Activated naive CD8-positive, alpha-beta T cell treated with anti-CD3 and anti-CD28 coated beads, Interleukin-2, amount 10 ng/mL, durations not matched to agents 7 days and 5 days (primary cell): Measurements from ENCODE around the gene IL1RAP. TPM values are rescaled to one million over a fixed set of nuclear protein-coding genes. Genes with fewer than 3 reads are reported as not detected.

Experiments used
- ATAC-seq: fragments of 150-1000 bp; cut with Tn5 transposase; one replicate; pipeline ENCODE4 v1.10.0; 2021; ENCODE audit warnings: low read depth, moderate library complexity
- POLR2A ChIA-PET: fragments of 350-600 bp; sonication (Branson Sonifier 250); formaldehyde crosslinking; loops from one replicate; lab custom pipeline; 2021; ENCODE audit warnings: antibody characterized with exemption; lab: Charles Lee
- DNase-seq: peaks from one replicate; pipeline ENCODE4 v3.0.0; 2021
- H3K27ac Mint-ChIP-seq: one replicate; pipeline ENCODE4 v1.8.0; 2022; ENCODE audit warnings: mild to moderate bottlenecking, mixed read lengths
- H3K27me3 Mint-ChIP-seq: one replicate; pipeline ENCODE4 v1.8.0; 2022; ENCODE audit warnings: mild to moderate bottlenecking, moderate library complexity, mixed read lengths
- H3K36me3 Mint-ChIP-seq: one replicate; pipeline ENCODE4 v1.8.0; 2021; ENCODE audit warnings: mild to moderate bottlenecking, mixed read lengths
- H3K4me1 Mint-ChIP-seq: one replicate; pipeline ENCODE4 v1.8.0; 2021; ENCODE audit warnings: mixed read lengths
- H3K4me3 Mint-ChIP-seq: one replicate; pipeline ENCODE4 v1.8.0; 2022; ENCODE audit warnings: mild to moderate bottlenecking, moderate library complexity, mixed read lengths
- H3K9me3 Mint-ChIP-seq: one replicate; pipeline ENCODE4 v1.8.0; 2021; ENCODE audit warnings: mixed read lengths
- total RNA-seq, 2 experiments: library from RNA; stranded (reverse); gene quantifications; one replicate each; pipeline ENCODE4 v1.2.3, GENCODE V29; 2021

Gene IL1RAP
- total RNA-seq, 2 experiments from 2014 or later, result 10.5 to 10.7 TPM

DNA sequence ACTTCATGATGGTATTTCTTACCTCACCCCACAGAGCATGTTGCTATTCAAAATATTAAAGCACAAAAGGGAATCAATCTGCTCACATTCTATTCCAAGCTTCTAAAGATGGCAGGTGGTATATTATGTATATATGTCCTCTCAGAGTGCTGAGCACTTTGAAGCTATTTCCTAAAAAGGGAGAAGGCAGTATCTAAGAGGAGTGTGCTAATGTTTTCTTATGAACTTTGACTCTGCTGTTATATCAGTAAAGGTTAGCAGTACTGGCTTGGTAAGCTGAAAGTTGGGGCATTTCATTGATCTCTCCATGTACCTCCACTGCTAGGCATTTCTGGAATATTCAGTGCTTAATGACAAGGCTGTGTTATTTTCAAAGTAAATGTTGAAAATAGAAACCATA lies 43.4 kb downstream of the IL1RAP start:
- no peak for DNase-seq
- Mint-ChIP-seq H3K27ac (no peak overlapping the region), H3K27me3 (no peaks in the 10 kb centered on the region), H3K4me1 (peaks cover 5% of the 10 kb centered on the region), H3K36me3 (peaks cover 52% of the 10 kb centered on the region), H3K9me3 (peaks cover 11% of the 10 kb centered on the region), H3K4me3 (no peak overlapping the region)
- POLR2A ChIA-PET, result no interaction called here
- ATAC-seq, result no peak

DNA sequence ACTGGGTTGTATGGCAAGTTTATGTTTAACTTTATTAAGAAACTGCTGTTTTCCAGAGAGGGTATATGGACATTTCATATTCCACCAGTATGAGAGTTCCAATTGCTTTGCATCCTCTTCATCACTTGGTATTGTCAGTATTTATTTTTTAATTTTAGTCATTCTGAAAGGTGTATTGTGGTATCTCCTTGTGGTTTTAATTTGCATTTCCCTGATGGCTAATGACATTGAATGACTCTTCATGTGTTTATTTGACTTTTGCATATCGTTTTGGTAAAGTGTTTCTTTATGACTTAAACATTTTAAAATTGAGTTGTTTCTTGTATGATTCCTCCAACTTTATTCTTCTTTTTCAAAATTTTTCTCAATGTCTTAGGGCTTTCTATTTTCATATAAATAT lies 44.4 kb downstream of the IL1RAP start:
- no peak overlapping the region for H3K27ac Mint-ChIP-seq
- H3K36me3 Mint-ChIP-seq, result peaks cover 44% of the 10 kb centered on the region
- no peak for ATAC-seq
- POLR2A ChIA-PET, result no interaction called here
- no peaks in the 10 kb centered on the region for H3K27me3 Mint-ChIP-seq
- H3K4me3 Mint-ChIP-seq, result no peak overlapping the region
- no peak for DNase-seq
- peaks cover 9% of the 10 kb centered on the region for H3K4me1 Mint-ChIP-seq
- H3K9me3 Mint-ChIP-seq, result peaks cover 9% of the 10 kb centered on the region

DNA sequence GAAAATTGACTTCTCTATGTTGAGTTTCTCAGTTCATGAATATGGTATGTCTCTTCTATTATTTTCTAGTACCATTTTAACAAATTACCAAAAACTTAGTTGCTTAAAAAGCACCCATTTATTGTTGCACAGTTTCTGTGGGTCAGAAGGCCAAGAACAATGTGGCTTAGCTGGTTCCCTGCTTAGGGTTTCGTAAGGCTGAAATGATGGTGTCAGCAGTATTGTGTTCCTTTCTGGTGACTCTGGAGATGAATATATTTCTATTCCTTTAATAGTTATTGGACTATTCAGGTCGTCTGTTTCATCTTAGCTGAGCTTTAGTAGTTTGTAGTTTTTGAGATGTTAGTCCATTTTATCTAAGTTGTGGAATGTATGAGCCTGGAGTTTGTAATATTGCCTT lies 44.9 kb downstream of the IL1RAP start:
- H3K4me1 Mint-ChIP-seq, result peaks cover 10% of the 10 kb centered on the region
- peaks cover 9% of the 10 kb centered on the region for H3K9me3 Mint-ChIP-seq
- H3K36me3 Mint-ChIP-seq, result peaks cover 43% of the 10 kb centered on the region
- no peak overlapping the region for H3K27ac Mint-ChIP-seq
- DNase-seq (no peak), ATAC-seq (no peak)
- H3K27me3 Mint-ChIP-seq, result no peaks in the 10 kb centered on the region
- POLR2A ChIA-PET, result no interaction called here
- no peak overlapping the region for H3K4me3 Mint-ChIP-seq

- POLR2A ChIA-PET, result no interaction called here
- Mint-ChIP-seq H3K36me3 (peaks cover 43% of the 10 kb centered on the region), H3K4me3 (no peak overlapping the region), H3K9me3 (peaks cover 9% of the 10 kb centered on the region), H3K4me1 (peaks cover 10% of the 10 kb centered on the region), H3K27ac (no peak overlapping the region), H3K27me3 (no peaks in the 10 kb centered on the region)
- DNase-seq, result no peak
- ATAC-seq, result no peak
Observed at GRCh38 chr3:190560013-190560895, 46.4 kb downstream of the IL1RAP start.

DNA sequence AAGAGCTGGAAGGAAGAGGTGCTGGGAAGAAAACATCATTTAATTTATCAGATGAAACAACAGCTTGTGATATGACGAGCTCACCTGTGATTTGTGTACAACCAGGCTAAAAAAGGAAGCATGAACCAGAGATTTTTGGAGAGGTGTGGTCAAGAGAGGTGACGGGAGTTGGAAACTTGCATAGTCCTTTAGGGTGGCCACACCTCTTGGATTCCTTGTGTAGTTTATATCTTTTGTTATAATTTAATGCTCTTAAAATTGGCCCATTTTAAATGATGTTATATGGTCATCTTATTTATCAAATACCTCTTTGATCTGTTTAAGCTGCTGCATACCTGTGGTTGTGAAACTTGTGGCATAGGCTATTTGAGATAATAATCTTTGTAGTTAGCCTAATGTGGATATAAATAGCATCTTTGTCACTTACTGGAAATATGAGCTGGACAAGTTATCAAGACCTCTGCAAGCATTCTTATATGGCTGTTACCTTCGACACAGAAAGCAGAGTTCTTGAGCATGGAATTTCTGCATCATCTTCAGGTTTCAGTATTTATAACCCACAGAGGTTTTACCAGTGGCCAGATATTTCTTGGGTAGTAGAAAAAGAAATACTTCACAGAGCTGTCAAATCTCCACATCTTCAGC lies 49.1 kb downstream of the IL1RAP start:
- no peak for ATAC-seq
- H3K36me3 Mint-ChIP-seq, result peaks cover 41% of the 10 kb centered on the region
- H3K4me1 Mint-ChIP-seq, result peaks cover 23% of the 10 kb centered on the region
- no peaks in the 10 kb centered on the region for H3K27me3 Mint-ChIP-seq
- no peak overlapping the region for H3K27ac Mint-ChIP-seq
- DNase-seq, result no peak
- POLR2A ChIA-PET, result no interaction called here
- H3K9me3 Mint-ChIP-seq, result peaks cover 5% of the 10 kb centered on the region
- no peak overlapping the region for H3K4me3 Mint-ChIP-seq

GRCh38 chr3:190564175-190564574 lies 50.3 kb downstream of the IL1RAP start:
- ATAC-seq, result no peak
- DNase-seq, result no peak
- Mint-ChIP-seq H3K36me3 (peaks cover 34% of the 10 kb centered on the region), H3K27me3 (no peaks in the 10 kb centered on the region), H3K4me3 (no peak overlapping the region), H3K27ac (no peak overlapping the region), H3K4me1 (peaks cover 22% of the 10 kb centered on the region), H3K9me3 (peaks cover 5% of the 10 kb centered on the region)
- POLR2A ChIA-PET, result no interaction called here

DNA sequence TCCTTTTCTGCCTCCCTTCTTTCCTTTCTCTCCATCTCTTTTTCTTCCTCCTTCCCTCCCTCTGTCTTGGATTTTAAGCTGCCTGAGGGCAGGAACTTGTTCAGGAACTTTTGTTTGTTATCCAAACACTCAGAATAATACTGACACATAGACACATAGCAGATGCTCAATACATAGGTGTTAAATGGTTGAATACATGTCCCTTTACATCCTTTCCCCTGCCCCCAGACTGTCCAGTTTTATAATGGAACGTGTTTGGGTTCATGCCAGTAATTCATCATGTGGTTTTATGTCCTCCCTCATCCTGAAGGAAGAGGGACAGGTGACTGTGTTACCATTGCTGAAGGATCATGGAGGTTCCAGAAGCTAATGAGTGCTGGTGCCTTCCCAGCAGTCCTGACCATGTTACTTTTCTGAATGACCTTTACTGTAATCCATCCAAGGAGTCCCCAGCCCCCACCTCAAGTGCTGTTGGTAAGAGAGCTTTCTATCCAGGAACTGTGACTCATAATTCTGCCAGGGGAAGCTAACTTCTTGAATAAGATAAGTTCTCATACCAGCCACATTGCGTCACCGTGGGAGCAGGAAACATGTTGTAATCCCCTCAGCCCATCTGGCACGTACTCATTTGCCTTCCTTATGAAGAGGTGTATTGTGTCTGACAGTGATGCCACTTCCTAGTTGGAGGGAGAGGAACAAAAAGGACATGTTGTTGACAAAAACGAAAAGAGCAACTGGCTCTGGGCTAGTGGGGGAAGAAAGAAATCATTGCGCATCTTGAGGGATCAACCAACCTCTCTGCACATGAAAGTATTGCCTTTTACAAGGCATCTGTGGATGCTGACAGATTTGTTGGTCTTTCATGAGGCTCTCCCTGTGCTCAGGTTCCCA lies 52.4 kb downstream of the IL1RAP start:
- ATAC-seq (peak; percentile 86), DNase-seq (no peak)
- Mint-ChIP-seq H3K4me3 (peak overlapping the region; percentile 39), H3K27me3 (no peaks in the 10 kb centered on the region), H3K36me3 (peaks cover 19% of the 10 kb centered on the region), H3K4me1 (peaks cover 22% of the 10 kb centered on the region), H3K9me3 (no peaks in the 10 kb centered on the region), H3K27ac (peak overlapping the region; percentile 85)
- POLR2A ChIA-PET, result interaction anchor here (1.1 kb wide), 1 partner anchor 9 kb away, joined by 3 read pairs; no protein-coding TSS in a partner anchor

GRCh38 chr3:190568036-190568435 lies 54.2 kb downstream of the IL1RAP start:
- Mint-ChIP-seq H3K9me3 (peaks cover 2% of the 10 kb centered on the region), H3K27ac (no peak overlapping the region), H3K4me3 (no peak overlapping the region), H3K4me1 (peaks cover 15% of the 10 kb centered on the region), H3K27me3 (peaks cover 2% of the 10 kb centered on the region), H3K36me3 (peaks cover 19% of the 10 kb centered on the region)
- ATAC-seq (no peak), DNase-seq (no peak)
- POLR2A ChIA-PET, result no interaction called here

DNA sequence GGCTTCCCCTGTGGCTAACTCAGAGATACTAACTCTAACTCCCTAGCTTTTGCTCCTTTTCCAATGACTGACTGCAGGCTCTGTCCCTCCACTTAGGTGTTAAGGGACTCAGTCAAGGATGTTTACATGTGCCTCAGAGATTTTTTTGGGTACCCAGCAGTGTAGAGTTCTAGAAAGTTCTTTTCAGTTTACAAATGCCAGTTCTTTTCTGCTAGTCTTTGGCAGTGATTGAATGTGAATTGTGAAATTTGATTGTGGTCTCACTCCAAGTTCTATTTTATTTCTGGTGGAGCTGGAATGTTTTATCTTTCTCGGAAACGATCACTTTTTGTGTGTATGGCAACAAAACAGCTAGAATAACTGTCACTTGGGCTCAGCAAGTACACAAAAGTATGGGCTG lies 60.6 kb downstream of the IL1RAP start:
- Mint-ChIP-seq H3K4me1 (peaks cover 9% of the 10 kb centered on the region), H3K4me3 (no peak overlapping the region), H3K9me3 (peaks cover 8% of the 10 kb centered on the region), H3K36me3 (peaks cover 30% of the 10 kb centered on the region), H3K27ac (no peak overlapping the region), H3K27me3 (peaks cover 2% of the 10 kb centered on the region)
- ATAC-seq (no peak), DNase-seq (no peak)
- POLR2A ChIA-PET, result interaction anchor here (1.0 to 1.2 kb wide), 2 partner anchors 8 to 12 kb away, joined by 3 read pairs; no protein-coding TSS in a partner anchor

DNA sequence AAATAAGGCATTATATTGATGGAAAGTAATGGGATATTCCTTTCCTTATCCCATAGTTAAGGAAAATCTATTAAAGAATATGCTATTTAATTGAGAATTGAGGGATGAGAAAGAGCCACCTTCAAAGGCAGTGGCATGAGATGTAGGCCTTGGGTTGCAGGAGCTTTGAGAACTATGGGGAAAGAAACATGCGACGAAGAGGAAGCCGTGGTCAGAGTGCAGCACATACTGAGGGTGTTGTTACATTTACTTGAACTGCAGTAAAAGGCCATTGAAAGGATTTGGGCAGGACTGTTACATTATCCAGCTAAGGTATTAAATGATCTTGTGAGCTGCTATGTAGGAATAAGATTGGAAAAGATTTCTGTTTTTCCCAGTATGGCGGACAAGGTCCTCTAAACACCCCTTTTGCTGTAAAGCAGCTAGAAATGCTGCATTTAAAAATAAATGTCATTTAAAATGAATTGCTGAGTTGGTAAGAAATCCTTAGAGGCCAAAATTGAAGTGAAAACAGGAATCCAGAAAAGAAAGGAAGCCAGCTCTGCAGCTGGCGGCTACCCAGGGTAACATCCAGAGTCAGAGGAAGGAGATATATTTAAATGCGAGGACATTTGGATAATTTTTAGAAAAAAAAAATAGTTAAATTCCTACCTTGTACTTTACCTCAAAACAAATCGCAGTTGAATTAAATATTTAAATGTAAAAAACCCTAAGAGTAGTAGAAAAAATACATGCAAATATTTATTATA lies 61.7 kb downstream of the IL1RAP start:
- POLR2A ChIA-PET, result interaction anchor here (1.0 to 1.2 kb wide), 2 partner anchors 9 to 11 kb away, joined by 3 read pairs; no protein-coding TSS in a partner anchor
- Mint-ChIP-seq H3K9me3 (peaks cover 10% of the 10 kb centered on the region), H3K4me1 (peaks cover 13% of the 10 kb centered on the region), H3K4me3 (no peak overlapping the region), H3K36me3 (peaks cover 35% of the 10 kb centered on the region), H3K27ac (peak overlapping the region; percentile 44), H3K27me3 (peaks cover 2% of the 10 kb centered on the region)
- ATAC-seq (peak; percentile 86), DNase-seq (no peak)

- peaks cover 8% of the 10 kb centered on the region for H3K9me3 Mint-ChIP-seq
- peaks cover under 1% of the 10 kb centered on the region for H3K27me3 Mint-ChIP-seq
- H3K4me3 Mint-ChIP-seq, result no peak overlapping the region
- POLR2A ChIA-PET, result no interaction called here
- H3K4me1 Mint-ChIP-seq, result peaks cover 17% of the 10 kb centered on the region
- DNase-seq (no peak), ATAC-seq (no peak)
- peaks cover 32% of the 10 kb centered on the region for H3K36me3 Mint-ChIP-seq
- no peak overlapping the region for H3K27ac Mint-ChIP-seq
Observed at GRCh38 chr3:190577225-190577624, 63.3 kb downstream of the IL1RAP start.

- Mint-ChIP-seq H3K9me3 (peaks cover 8% of the 10 kb centered on the region), H3K4me1 (peaks cover 16% of the 10 kb centered on the region), H3K27ac (no peak overlapping the region), H3K27me3 (no peaks in the 10 kb centered on the region), H3K4me3 (no peak overlapping the region), H3K36me3 (peaks cover 30% of the 10 kb centered on the region)
- no peak for DNase-seq
- no peak for ATAC-seq
- POLR2A ChIA-PET, result no interaction called here
Observed at GRCh38 chr3:190579514-190580137, 65.7 kb downstream of the IL1RAP start.
